ENCODE data around the gene WFIKKN1. TPM values are rescaled to one million over a fixed set of nuclear protein-coding genes. Genes with fewer than 3 reads are reported as not detected.
A peak's percentile ranks its signal among the peaks of the same experiment; 100 is the strongest.

WFIKKN1 gene
- total and polyA plus RNA-seq, 11 donors = 0.15 to 1.1 (median 0.29) TPM

DNA sequence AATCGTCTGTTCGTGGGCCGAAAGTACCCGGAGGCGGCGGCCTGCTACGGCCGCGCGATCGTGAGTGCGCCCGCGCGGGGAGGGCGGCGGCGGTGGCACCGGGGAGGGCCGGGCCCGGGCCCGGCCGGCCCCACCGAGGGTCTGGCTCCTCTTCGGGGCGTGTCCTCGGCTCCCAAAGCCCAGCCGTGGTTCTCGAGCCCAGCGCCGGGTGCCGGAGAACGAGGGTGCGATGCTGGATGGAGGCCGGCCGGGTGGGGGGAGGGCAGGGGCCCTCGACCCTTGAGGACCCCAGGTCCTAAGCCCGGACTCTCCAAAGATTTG lies 49.8 kb downstream of the WFIKKN1 start:
- Histone ChIP-seq H3K9me3 (no peaks in the 10 kb centered on the region), H3K36me3 (peaks cover 0 to 26% (median 19%) of the 10 kb centered on the region in 9 donors), H3K27me3 (no peaks in the 10 kb centered on the region), H3K4me1 (peaks cover 14 to 62% (median 48%) of the 10 kb centered on the region in 12 donors), H3K27ac (peak overlapping the region; percentile 92 to 99 (median 96)), H3K4me3 (peak overlapping the region; percentile 61 to 100 (median 78))
- WGBS, 4 donors = 0 to 1% (median 0%) methylated on average over 11 to 38 of the region's 38 CpGs
- intact Hi-C loops (cut with DNase I) = no loop called here
- ATAC-seq (no peak), DNase-seq (no peak)
- TF ChIP-seq POLR2A (IDR thresholded peaks at IDR 0.05) = no peak
- TF ChIP-seq CTCF (IDR thresholded peaks at IDR 0.05) = no peak

DNA sequence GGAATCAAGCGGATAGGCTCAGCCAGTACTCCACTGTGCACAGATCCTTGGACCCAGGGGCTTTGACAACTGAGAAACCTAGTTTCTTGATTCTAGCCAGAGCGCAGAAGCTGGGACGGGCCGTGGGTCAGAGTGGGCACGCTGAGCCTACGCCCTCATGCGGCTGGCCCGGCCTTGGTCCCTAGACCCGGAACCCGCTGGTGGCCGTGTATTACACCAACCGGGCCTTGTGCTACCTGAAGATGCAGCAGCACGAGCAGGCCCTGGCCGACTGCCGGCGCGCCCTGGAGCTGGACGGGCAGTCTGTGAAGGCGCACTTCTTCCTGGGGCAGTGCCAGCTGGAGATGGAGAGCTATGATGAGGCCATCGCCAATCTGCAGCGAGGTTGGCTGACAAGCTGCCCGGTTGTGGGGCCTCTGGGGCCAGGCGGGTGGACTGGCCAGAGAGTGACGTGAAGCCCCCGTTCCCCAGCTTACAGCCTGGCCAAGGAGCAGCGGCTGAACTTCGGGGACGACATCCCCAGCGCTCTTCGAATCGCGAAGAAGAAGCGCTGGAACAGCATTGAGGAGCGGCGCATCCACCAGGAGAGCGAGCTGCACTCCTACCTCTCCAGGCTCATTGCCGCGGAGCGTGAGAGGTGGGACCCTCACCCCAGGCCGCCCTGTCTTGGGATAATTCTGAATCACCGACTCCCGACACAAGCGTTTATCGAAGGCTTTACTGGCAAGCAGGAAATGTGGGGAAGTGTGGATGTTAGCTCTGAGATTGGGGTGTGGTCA lies 50.4 kb downstream of the WFIKKN1 start:
- ATAC-seq (no peak), DNase-seq (peak in 1 of 5 donors; percentile 68)
- peaks cover 0 to 31% (median 19%) of the 10 kb centered on the region in 9 donors for H3K36me3 ChIP-seq
- peaks cover 14 to 64% (median 52%) of the 10 kb centered on the region in 12 donors for H3K4me1 ChIP-seq
- intact Hi-C loops (cut with DNase I) = no loop called here
- WGBS, 4 donors = 45 to 58% (median 50%) methylated on average over 32 to 44 of the region's 44 CpGs
- no peaks in the 10 kb centered on the region for H3K27me3 ChIP-seq
- TF ChIP-seq POLR2A (IDR thresholded peaks at IDR 0.05) (no peak), CTCF (IDR thresholded peaks at IDR 0.05) (no peak)
- peak overlapping the region; percentile 61 to 100 (median 78) for H3K4me3 ChIP-seq
- peak overlapping the region in 11 of 12 donors; percentile 93 to 99 (median 96) for H3K27ac ChIP-seq
- H3K9me3 ChIP-seq = no peaks in the 10 kb centered on the region

GRCh38 chr16:681746-682427 lies 51.1 kb downstream of the WFIKKN1 start:
- H3K9me3 ChIP-seq = no peaks in the 10 kb centered on the region
- TF ChIP-seq CTCF (IDR thresholded peaks at IDR 0.05) (no peak), POLR2A (IDR thresholded peaks at IDR 0.05) (no peak)
- ATAC-seq (no peak), DNase-seq (peak in 1 of 5 donors; percentile 41)
- H3K27ac ChIP-seq = no peak overlapping the region
- H3K4me1 ChIP-seq = peaks cover 14 to 65% (median 51%) of the 10 kb centered on the region in 12 donors
- peak overlapping the region in 5 of 12 donors; percentile 12 to 96 (median 71) for H3K4me3 ChIP-seq
- intact Hi-C loops (cut with DNase I) = no loop called here
- no peaks in the 10 kb centered on the region for H3K27me3 ChIP-seq
- peaks cover 0 to 38% (median 24%) of the 10 kb centered on the region in 9 donors for H3K36me3 ChIP-seq
- WGBS, 4 donors = 69 to 75% (median 72%) methylated on average over 25 to 28 of the region's 28 CpGs
